GM19324 (cell line): ENCODE measurements around the gene RMI2.

Experiments
- ATAC-seq: cut with Tn5 transposase; IDR thresholded peaks from one replicate; pipeline ENCODE4 v1.9.1; 2021; ENCODE audit warnings: mild to moderate bottlenecking, moderate library complexity; ENCODE audit not compliant: unreplicated experiment, low FRiP score

The RMI2 gene

GRCh38 chr16:11309895-11310633, 35.2 kb upstream of the RMI2 start:
- ATAC-seq, result peak; percentile 52

DNA sequence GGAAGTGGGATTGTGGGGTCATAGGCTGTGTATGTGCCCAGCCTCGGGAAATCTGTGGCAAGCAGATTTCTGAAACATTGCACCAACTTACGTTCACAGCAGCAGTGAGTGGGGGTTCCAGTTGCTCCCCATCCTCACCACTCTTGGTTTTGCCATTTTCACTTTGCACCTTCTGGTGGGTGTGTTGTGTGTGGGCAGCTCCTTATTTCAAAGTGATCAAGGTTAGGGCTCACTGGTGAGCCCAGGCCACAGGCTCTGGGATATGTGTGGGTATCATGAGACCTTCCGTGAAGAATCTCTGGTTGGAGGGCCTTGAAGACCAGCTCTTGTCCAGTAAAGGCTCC, 34.7 kb upstream of the RMI2 start:
- ATAC-seq, result no peak

GRCh38 chr16:11310997-11311561, 34.2 kb upstream of the RMI2 start:
- peak; percentile 38 for ATAC-seq

DNA sequence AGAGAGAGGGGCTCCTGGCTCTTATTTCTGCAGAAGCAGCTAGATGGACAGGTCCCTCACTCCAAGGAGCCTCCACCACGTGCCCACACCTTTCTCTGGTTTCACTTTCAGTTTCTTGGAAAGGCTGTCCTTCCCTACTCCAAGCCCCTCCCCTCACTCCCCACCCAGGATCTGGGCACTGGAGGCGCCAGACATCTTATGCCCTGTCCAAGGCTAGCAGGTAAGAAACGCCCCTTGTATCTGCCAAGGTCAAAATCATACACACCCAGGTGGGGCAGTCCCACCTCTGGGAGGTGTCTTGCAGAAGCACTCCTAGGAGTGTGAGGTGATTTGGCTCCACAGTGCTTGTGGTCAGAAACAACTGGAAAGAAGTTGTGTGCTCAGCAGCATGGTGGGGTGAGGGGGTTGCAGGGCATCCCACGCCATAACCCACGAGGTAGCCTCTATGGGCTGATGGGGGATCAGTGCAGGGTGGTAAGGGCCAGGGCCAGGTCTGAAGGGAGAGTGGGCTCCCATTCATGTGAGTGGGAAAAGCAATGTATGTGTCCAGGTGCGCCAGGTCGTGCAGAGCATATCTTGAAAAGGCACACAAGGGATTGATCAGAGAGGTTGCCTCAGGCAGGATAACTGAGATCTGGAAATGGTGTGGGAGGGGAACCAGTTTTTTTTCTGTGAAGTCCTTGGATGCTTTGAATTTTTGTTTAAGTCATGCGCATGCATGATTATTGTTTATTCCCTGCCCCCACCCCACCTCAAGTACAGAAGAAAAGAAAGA, 32.4 kb upstream of the RMI2 start:
- no peak for ATAC-seq

- ATAC-seq, result no peak
These were observed 31.6 kb upstream of the RMI2 start for GRCh38 chr16:11313493-11314308.

DNA sequence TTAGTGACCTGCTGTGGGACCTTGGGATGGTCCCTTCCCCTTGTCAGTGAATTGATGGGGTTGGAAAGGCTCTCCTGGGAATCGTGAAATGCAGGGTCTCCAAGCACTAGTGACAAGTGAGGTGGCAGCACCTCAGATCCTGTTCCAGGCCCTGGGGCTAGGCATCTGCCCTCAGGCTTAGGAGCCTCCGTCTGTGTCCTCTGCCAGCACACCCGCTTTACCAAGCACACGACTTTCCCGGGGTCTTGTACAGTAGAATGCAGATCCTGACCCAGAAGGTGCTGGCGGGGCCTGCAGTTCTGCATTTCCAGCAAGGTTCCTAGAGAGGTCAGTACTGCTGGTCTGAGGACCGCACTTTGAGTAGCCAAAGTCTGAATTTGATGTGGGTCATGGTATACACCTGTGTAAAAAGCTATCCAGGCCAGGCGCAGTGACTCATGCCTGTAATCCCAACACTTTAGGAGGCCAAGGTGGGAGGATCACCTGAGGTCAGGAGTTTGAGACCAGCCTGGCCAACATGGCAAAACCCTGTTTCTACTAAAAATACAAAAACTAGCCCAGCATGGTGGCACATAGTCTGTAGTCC, 30.9 kb upstream of the RMI2 start:
- ATAC-seq, result no peak

- no peak for ATAC-seq
These were observed 29.7 kb upstream of the RMI2 start for GRCh38 chr16:11315510-11315909.

DNA sequence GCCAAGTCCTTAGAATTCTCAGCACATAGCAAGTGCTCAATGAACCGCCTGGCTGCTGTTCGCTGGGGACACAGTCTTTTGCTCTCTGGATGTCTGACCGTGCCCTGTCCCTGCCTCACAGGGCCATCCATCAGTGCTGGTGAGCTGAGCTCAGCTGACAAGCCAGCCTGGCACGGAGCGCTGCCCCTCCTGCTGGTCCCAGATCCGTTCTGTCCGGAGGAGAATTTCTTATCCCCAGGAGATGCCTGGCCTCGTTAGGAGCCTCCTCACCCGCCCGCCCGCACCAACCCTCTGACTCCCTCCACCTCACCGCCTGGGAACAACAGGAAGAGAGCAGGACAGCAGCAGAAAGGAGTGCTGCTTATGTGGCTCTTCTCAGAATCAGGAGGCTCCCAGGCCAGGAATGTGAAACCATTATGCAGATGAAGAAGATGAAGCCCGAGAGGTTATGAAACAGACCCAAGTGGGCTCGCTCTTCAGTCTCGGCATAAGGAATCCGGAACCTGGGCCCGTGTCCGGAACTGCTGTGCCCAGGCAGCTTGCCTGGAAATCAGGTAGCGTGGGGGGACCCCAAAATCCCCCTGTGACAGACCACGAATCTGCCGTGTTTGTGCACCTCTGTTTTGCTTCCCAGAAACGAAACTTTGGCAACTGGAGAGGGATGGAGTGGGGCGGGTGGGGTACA, 28.8 kb upstream of the RMI2 start:
- ATAC-seq, result no peak

- no peak for ATAC-seq
These were observed 26.4 kb upstream of the RMI2 start for GRCh38 chr16:11318817-11319216.

- no peak for ATAC-seq
These were observed 25.6 kb upstream of the RMI2 start for GRCh38 chr16:11319529-11320146.

DNA sequence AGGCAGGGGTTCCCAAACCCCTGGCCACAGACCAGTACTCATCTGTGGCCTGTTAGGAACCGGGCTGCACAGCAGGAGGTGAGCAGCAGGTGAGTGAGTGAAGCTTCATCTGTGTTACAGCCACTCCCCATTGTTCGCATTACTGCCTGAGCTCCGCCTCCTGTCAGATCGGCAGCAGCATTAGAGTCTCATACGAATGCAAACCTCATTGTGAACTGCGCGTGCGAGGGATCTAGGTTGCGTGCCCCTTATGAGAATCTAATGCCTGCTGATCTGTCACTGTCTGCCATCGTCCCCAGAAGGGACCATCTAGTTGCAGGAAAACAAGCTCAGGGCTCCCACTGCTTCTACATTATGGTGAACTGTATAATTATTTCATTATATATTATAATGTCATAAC, 25.1 kb upstream of the RMI2 start:
- no peak for ATAC-seq

DNA sequence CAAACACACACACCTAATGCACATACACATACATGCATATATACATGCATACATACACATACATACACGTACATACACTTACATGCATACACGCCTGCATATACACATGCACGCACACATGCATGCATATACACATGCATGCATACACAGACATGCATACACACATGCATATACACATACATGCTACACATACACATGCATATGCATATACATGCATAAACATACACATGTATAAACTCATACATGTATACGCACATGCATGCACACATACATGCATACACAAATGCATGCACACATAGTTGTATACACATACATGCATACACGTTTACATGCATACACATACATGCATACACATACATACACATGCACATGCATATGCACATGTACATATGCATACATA, 23.6 kb upstream of the RMI2 start:
- no peak for ATAC-seq

DNA sequence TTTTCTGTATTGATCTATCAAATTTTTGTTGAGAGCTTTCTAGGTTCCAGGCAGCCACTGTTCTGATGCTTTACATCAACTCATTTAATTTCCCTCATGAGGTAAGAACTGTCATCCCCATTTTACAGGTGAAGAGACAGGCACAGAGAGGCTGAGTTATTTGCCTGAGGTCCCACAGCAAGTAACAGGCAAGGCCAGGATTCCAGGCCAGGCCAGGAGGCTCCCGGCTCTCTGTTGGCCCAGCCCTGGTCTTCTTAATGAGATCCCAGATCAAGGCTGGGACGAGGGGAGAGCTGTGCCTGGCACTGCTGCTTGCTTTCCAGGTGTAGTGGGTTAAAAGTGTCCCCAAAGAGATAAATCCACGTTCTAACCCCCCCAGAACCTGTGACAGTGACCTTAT, 22.4 kb upstream of the RMI2 start:
- ATAC-seq, result no peak

DNA sequence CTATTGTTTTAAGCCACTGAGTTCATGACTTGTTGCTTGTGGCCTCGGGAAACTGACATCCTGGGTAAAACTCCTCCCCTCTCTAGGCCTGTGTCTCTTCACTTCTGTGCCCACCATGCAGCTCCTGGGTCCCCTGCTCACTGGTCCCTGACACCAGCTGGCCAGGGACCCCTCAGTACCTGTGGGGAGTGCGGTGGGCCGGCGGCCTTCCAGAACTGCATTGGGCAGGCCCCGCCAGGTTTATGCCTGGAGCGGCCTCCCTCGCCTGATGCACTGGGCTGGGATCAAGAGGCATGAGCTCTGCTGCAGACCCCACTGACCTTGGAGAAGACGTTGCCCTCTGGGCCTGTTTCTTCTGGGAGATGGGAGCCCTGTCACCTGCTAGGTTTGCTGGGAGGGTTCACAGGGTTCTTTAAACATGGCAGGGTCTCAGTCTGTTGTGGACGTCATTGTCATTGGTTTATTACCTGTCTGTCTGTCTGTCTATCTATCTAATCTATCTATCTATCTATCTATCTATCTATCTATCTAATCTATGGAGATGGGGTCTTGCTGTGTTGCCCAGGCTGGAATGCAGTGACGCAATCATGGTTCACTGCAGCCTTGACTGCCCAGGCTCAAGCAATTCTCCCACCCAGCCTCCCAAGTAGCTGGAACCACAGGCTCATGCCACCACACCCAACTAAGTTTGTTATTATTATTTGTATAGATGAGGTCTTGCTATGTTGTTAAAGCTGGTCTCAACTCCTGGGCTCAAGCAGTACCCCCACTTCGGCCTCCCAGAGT, 21.5 kb upstream of the RMI2 start:
- no peak for ATAC-seq

- no peak for ATAC-seq
These were observed 19.7 kb upstream of the RMI2 start for GRCh38 chr16:11325404-11326083.

DNA sequence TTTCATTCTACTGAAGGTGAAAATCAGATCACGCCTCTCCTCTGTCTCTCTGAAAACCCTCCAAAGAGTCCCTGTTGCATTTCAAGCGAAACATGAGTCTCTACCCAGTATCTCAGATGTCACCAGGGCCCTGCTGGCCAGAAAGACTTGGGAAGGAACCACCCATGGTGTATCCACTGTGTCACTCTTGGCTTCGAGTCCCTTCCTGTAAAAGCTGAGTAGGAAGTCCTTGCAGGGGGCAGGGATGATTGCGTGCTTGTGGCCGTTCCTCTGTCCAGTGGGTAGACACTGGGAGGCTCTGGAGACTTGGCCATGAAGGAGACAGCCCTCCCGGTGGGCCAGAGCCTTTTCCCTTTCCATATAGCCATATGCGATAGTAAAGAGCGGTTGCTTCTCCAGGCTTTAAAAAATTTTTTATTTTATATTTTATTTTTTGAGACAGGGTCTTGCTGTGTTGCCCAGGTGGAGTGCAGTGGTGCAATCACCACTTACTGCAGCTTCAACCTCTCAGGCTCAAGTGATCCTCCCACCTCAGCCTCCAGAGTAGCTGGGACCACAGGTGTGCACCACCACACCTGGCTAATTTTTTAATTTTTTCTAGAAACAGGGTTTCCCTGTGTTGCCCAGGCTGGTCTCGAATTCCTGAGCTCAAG, 19.0 kb upstream of the RMI2 start:
- ATAC-seq, result no peak

DNA sequence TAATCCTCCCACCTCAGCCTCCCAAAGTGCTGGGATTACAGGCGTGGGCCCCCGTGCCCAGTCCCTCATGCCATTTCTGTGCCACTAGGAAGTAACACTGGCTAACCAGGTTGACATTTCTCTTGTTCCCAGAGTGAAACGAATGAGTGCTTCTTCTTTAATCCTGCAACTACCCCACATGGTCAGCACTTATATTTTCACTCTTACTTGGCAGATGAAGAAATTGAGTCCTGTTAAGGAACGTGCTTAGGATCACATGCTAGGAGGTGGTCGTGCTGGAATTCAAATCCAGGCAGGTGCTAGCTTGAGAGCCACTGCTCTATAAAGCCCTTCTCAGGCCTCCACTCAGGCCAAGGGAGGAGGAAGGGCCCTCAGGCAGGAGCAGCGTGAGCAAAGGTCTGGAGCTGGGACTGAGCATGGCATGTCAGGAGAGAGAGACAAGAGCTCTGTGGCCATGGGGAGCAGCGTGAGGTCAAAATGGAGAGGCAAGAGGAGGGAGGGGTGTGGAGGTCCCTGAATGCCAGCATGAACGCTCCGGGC, 18.5 kb upstream of the RMI2 start:
- no peak for ATAC-seq
